ENCODE measurements around the gene NEURL4. TPM values are rescaled to one million over a fixed set of nuclear protein-coding genes. Genes with fewer than 3 reads are reported as not detected.
"Not testable (repeated sequence)": the region's sequence is repeated elsewhere in the genome, so short reads cannot be mapped to it uniquely, and the experiment has no call there.

Gene NEURL4
- total RNA-seq, 1 donor from 2014 or later: 28.0 TPM

DNA sequence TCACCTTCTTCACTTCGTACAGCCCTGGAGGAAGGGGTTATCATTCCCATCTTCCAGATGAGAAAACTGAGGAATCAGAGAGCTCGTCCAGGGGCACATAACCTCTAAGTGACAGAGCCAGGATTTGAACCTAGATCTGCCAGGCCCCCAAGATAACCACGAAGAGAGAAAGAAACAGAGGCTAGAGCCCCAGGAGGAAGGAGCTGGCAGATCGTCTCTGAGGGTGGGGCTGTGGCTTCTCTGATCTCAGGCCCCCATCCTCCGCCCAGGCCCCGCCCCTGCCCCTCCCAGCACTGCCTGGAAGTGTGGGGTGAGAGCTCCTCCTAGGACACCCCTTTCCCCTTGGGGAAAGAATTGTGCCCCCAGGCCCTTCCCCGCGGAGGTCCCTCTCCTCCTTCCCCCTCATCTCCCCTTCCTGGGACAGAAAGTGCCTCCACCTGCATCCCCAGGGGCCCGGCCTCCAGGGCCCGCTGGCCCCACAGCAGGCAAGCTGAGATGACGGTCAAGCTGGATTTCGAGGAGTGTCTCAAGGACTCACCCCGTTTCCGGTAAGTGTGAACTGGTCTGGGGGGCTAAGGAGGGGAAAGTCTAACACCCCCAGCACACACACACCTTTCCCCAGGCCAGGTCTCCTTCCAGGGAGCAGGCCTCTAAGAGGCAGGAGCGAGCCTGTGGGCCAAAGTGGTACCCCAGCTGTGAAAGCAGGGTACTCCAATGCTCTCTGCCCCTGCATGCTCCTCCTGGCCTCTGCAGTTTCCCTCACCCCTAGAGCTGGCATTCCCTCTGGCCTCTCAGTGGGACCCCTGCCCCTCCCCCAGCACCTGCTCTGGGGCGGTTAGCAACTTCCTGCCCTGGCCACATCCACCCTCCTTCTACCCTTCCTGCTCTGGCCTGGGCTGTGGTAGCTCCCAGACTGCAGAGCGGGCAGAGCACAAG is 7.4 kb upstream of the NEURL4 start, which contains the start of gene ACAP1:
Gene ACAP1 (plus strand): TSS at position 290 of the 936 bp plus-strand sequence. CDS start 206 bp downstream, at position 496.
- Mint-ChIP-seq H3K4me3 (ENCODE audit: unreplicated experiment) (no peak within 1 kb of the TSS), H3K27me3 (ENCODE audit: low read depth) (peaks cover 6% of the 10 kb centered on the region), H3K27ac (ENCODE audit: unreplicated experiment) (no peak within 1 kb of the TSS), H3K36me3 (ENCODE audit: low read depth) (no peaks in the 10 kb centered on the region), H3K9me3 (ENCODE audit: low read depth) (no peaks in the 10 kb centered on the region), H3K4me1 (ENCODE audit: low read depth) (no peaks in the 10 kb centered on the region)
- DNase-seq (ENCODE audit: low spot score): no peak
- TF ChIP-seq, protein P1, sequence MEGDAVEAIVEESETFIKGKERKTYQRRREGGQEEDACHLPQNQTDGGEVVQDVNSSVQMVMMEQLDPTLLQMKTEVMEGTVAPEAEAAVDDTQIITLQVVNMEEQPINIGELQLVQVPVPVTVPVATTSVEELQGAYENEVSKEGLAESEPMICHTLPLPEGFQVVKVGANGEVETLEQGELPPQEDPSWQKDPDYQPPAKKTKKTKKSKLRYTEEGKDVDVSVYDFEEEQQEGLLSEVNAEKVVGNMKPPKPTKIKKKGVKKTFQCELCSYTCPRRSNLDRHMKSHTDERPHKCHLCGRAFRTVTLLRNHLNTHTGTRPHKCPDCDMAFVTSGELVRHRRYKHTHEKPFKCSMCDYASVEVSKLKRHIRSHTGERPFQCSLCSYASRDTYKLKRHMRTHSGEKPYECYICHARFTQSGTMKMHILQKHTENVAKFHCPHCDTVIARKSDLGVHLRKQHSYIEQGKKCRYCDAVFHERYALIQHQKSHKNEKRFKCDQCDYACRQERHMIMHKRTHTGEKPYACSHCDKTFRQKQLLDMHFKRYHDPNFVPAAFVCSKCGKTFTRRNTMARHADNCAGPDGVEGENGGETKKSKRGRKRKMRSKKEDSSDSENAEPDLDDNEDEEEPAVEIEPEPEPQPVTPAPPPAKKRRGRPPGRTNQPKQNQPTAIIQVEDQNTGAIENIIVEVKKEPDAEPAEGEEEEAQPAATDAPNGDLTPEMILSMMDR (IDR thresholded peaks at IDR 0.05): no peak

DNA sequence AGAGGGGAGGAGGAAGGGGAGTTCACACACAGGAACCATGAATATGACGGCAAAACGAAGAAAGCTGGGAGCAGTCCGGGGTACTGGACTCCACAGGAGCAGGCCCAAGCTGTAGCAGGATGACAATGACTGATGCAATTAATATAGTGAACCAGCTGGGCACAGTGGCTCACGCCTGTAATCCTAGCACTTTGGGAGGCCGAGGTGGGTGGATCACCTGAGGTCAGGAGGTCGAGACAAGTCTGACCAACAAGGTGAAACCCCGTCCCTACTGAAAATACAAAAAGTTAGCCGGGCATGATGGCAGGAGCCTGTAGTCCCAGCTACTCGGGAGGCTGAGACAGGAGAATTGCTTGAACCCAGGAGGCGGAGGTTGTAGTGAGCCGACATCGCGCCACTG is 6.6 kb upstream of the NEURL4 start:
- DNase-seq (ENCODE audit: low spot score); H3K27ac Mint-ChIP-seq (ENCODE audit: unreplicated experiment); H3K4me3 Mint-ChIP-seq (ENCODE audit: unreplicated experiment); H3K9me3 Mint-ChIP-seq (ENCODE audit: low read depth); H3K27me3 Mint-ChIP-seq (ENCODE audit: low read depth); H3K36me3 Mint-ChIP-seq (ENCODE audit: low read depth); H3K4me1 Mint-ChIP-seq (ENCODE audit: low read depth): not testable (repeated sequence)

DNA sequence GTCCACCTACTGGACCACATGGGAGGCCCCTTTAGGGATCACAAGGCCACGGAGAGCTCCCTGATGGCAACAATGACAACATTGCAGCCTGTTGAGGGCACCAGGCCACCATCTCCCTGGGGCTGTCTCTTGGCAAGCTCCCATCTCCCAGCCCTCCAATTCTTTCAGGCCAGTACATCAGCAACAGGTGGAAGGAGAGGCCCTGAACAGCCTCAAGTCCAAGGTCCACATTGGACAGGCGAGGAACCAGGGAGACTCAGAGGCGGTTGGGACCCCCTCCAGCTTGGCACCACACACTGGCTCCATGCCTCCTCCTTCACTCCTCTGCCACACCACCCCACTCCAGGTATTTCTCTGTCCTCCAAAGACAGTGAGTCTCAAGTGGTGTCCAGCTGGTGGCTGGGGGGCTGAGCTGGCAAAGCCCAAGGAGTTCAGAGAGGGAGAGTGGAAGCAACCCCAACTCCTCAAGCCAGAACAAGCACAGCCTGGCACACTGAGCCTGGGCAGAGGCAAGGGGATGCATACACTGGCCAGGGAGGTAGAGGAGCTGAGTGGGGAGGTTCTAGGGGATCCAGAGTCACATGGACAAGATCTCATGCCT is 5.9 kb upstream of the NEURL4 start:
- TF ChIP-seq, protein P1 (IDR thresholded peaks at IDR 0.05): no peak
- no peaks in the 10 kb centered on the region for H3K9me3 Mint-ChIP-seq (ENCODE audit: low read depth)
- H3K27me3 Mint-ChIP-seq (ENCODE audit: low read depth): peaks cover 4% of the 10 kb centered on the region
- no peak for DNase-seq (ENCODE audit: low spot score)
- peaks cover 1% of the 10 kb centered on the region for H3K4me1 Mint-ChIP-seq (ENCODE audit: low read depth)
- no peak overlapping the region for H3K27ac Mint-ChIP-seq (ENCODE audit: unreplicated experiment)
- H3K36me3 Mint-ChIP-seq (ENCODE audit: low read depth): no peaks in the 10 kb centered on the region
- no peak overlapping the region for H3K4me3 Mint-ChIP-seq (ENCODE audit: unreplicated experiment)

DNA sequence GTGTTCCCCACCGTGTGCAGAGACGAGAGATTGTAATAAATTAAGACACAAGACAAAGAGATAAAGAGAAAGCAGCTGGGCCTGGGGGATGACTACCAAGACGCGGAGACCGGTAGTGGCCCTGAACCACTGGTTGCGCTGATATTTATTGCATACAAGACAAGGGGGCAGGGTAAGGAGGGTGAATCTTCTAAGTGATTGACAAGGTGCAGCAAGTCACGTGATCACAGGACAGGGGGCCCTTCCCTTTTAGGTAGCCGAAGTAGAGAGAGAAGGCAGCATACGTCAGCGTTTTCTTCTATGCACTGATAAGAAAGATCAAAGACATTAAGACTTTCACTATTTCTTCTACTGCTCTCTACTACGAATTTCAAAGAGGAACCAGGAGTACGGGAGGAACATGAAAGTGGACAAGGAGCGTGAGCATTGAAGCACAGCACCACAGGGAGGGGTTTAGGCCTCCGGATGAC is 3.5 kb upstream of the NEURL4 start:
- peaks cover 16% of the 10 kb centered on the region for H3K4me1 Mint-ChIP-seq (ENCODE audit: low read depth)
- H3K9me3 Mint-ChIP-seq (ENCODE audit: low read depth); H3K27ac Mint-ChIP-seq (ENCODE audit: unreplicated experiment); H3K27me3 Mint-ChIP-seq (ENCODE audit: low read depth); H3K36me3 Mint-ChIP-seq (ENCODE audit: low read depth); DNase-seq (ENCODE audit: low spot score); H3K4me3 Mint-ChIP-seq (ENCODE audit: unreplicated experiment): not testable (repeated sequence)

DNA sequence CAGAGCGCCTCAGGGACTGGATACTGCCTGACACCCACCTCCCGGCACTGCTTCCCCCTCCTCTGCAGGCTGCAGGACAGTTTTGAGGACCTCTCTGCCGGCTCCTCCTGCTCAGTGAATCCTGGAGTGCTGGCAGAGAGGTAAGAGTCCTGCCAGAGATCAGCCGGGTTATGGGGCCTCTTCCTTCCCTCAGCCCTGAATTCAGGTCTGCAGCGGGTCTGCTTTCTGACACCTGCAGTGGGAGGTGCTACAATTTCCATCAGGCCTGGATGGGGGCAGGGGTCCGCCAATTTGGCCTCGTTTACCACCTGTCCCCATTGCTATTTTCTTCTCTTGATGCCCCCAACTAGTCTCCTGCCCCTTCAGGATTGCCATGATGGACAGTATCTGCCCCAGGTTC is 3.0 kb upstream of the NEURL4 start:
- no peaks in the 10 kb centered on the region for H3K9me3 Mint-ChIP-seq (ENCODE audit: low read depth)
- peaks cover 3% of the 10 kb centered on the region for H3K27me3 Mint-ChIP-seq (ENCODE audit: low read depth)
- DNase-seq (ENCODE audit: low spot score): no peak
- TF ChIP-seq, protein P1 (IDR thresholded peaks at IDR 0.05): no peak
- H3K27ac Mint-ChIP-seq (ENCODE audit: unreplicated experiment): no peak overlapping the region
- no peak overlapping the region for H3K4me3 Mint-ChIP-seq (ENCODE audit: unreplicated experiment)
- no peaks in the 10 kb centered on the region for H3K36me3 Mint-ChIP-seq (ENCODE audit: low read depth)
- peaks cover 19% of the 10 kb centered on the region for H3K4me1 Mint-ChIP-seq (ENCODE audit: low read depth)

DNA sequence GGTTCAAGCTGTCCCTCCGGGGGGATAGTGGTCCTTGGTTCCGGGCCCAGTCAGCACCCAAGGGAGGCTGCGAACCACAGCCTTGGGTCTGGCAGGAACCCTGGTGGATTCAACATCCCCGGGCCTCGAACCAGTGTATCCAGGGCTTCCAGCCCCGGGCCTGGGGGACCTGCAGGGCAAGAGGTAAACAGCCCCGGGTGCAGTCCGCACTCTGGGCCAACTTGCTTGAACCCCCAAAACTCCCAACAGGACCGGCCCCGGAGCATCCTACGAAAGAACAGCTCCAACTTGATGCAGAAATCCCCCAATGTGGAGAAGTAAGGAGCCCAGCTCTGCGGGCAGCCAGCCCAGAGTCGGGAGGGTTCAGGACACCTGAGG is 1.5 kb upstream of the NEURL4 start:
- Mint-ChIP-seq H3K36me3 (ENCODE audit: low read depth) (no peaks in the 10 kb centered on the region), H3K4me3 (ENCODE audit: unreplicated experiment) (peak overlapping the region; percentile 95), H3K9me3 (ENCODE audit: low read depth) (no peaks in the 10 kb centered on the region), H3K27ac (ENCODE audit: unreplicated experiment) (no peak overlapping the region), H3K4me1 (ENCODE audit: low read depth) (peaks cover 19% of the 10 kb centered on the region), H3K27me3 (ENCODE audit: low read depth) (no peaks in the 10 kb centered on the region)
- TF ChIP-seq, protein P1 (IDR thresholded peaks at IDR 0.05): no peak
- DNase-seq (ENCODE audit: low spot score): no peak

Data from chondrocyte (in vitro differentiated cells).